ENCODE data around the gene POU6F2.

The POU6F2 gene

GRCh38 chr7:39416866-39417265 lies 439.2 kb downstream of the POU6F2 start:
- Histone ChIP-seq H4K8ac (ENCODE audit: low read depth, low read length) (no peak overlapping the region), H2AK5ac (ENCODE audit: low read depth, low read length) (no peak overlapping the region), H3K4ac (ENCODE audit: low read length) (no peak overlapping the region), H2BK120ac (ENCODE audit: low read depth, low read length) (no peak overlapping the region), H2BK15ac (ENCODE audit: low read length) (no peak overlapping the region), H3K4me3 (ENCODE audit: low read length in 2 of 2) (no peak overlapping the region), H2BK5ac (ENCODE audit: low read length) (no peak overlapping the region), H3K9ac (ENCODE audit: low read depth, low read length, poor library complexity) (no peak overlapping the region), H3K9me3 (replicated peaks in 1 of 2; ENCODE audit: control insufficient read depth in 2 of 2, insufficient read depth in 1 of 2, low read depth in 1 of 2, low read length in 2 of 2) (no peaks in the 10 kb centered on the region), H3K23ac (ENCODE audit: low read depth, low read length, poor library complexity) (no peak overlapping the region), H2AFZ (ENCODE audit: low read length) (no peak overlapping the region), H2BK12ac (ENCODE audit: low read length) (no peak overlapping the region), H3K18ac (ENCODE audit: low read length) (no peak overlapping the region), H3K27me3 (ENCODE audit: control insufficient read depth in 3 of 3, insufficient read depth in 3 of 3, low read depth in 1 of 3, low read length in 3 of 3) (peaks cover 0 to 2% (median 0%) of the 10 kb centered on the region in 3 experiments), H3K27ac (replicated peaks; ENCODE audit: low read length) (no peak overlapping the region), H3K14ac (ENCODE audit: low read length) (no peak overlapping the region), H3K4me2 (ENCODE audit: insufficient read depth, low read length, poor library complexity, severe bottlenecking) (no peak overlapping the region), H3K79me1 (ENCODE audit: low read depth, low read length) (no peaks in the 10 kb centered on the region), H3K4me1 (ENCODE audit: control insufficient read depth in 2 of 2, insufficient read depth in 1 of 2, low read depth in 1 of 2, low read length in 2 of 2) (peaks cover 0 to 2% of the 10 kb centered on the region in 2 donors), H4K91ac (ENCODE audit: low read depth, low read length, poor library complexity) (no peak overlapping the region), H3K36me3 (replicated peaks in 1 of 2; ENCODE audit: control insufficient read depth in 2 of 2, insufficient read depth in 2 of 2, low read length in 2 of 2) (no peaks in the 10 kb centered on the region)
- no peak for DNase-seq (ENCODE audit: low spot score)
- no CpG with 5 or more reads among the region's 3 CpGs for WGBS, 2 donors (ENCODE audit: extremely low coverage in 2 of 2, insufficient read length in 2 of 2, insufficient replicate concordance in 1 of 2)

GRCh38 chr7:39417642-39418041 lies 439.9 kb downstream of the POU6F2 start:
- Histone ChIP-seq H3K14ac (ENCODE audit: low read length) (no peak overlapping the region), H2BK12ac (ENCODE audit: low read length) (no peak overlapping the region), H3K9ac (ENCODE audit: low read depth, low read length, poor library complexity) (no peak overlapping the region), H2AK5ac (ENCODE audit: low read depth, low read length) (no peak overlapping the region), H3K23ac (ENCODE audit: low read depth, low read length, poor library complexity) (no peak overlapping the region), H3K4me1 (ENCODE audit: control insufficient read depth in 2 of 2, insufficient read depth in 1 of 2, low read depth in 1 of 2, low read length in 2 of 2) (peaks cover 0 to 2% of the 10 kb centered on the region in 2 donors), H3K27me3 (ENCODE audit: control insufficient read depth in 3 of 3, insufficient read depth in 3 of 3, low read depth in 1 of 3, low read length in 3 of 3) (no peaks in the 10 kb centered on the region), H3K27ac (replicated peaks; ENCODE audit: low read length) (no peak overlapping the region), H3K36me3 (replicated peaks in 1 of 2; ENCODE audit: control insufficient read depth in 2 of 2, insufficient read depth in 2 of 2, low read length in 2 of 2) (no peaks in the 10 kb centered on the region), H3K9me3 (replicated peaks in 1 of 2; ENCODE audit: control insufficient read depth in 2 of 2, insufficient read depth in 1 of 2, low read depth in 1 of 2, low read length in 2 of 2) (no peaks in the 10 kb centered on the region), H2BK120ac (ENCODE audit: low read depth, low read length) (no peak overlapping the region), H4K91ac (ENCODE audit: low read depth, low read length, poor library complexity) (no peak overlapping the region), H3K4ac (ENCODE audit: low read length) (no peak overlapping the region), H3K4me3 (ENCODE audit: low read length in 2 of 2) (no peak overlapping the region), H3K18ac (ENCODE audit: low read length) (no peak overlapping the region), H3K79me1 (ENCODE audit: low read depth, low read length) (no peaks in the 10 kb centered on the region), H4K8ac (ENCODE audit: low read depth, low read length) (no peak overlapping the region), H2AFZ (ENCODE audit: low read length) (no peak overlapping the region), H2BK5ac (ENCODE audit: low read length) (no peak overlapping the region), H3K4me2 (ENCODE audit: insufficient read depth, low read length, poor library complexity, severe bottlenecking) (peak overlapping the region; percentile 11), H2BK15ac (ENCODE audit: low read length) (no peak overlapping the region)
- WGBS, 2 donors (ENCODE audit: extremely low coverage in 2 of 2, insufficient read length in 2 of 2, insufficient replicate concordance in 1 of 2), result no CpG with 5 or more reads among the region's 1 CpG
- DNase-seq (ENCODE audit: low spot score), result no peak

GRCh38 chr7:39421251-39421650 lies 443.5 kb downstream of the POU6F2 start:
- Histone ChIP-seq H3K14ac (ENCODE audit: low read length) (no peak overlapping the region), H2BK5ac (ENCODE audit: low read length) (no peak overlapping the region), H3K4ac (ENCODE audit: low read length) (no peak overlapping the region), H2AFZ (ENCODE audit: low read length) (no peak overlapping the region), H3K27ac (replicated peaks; ENCODE audit: low read length) (no peak overlapping the region), H3K36me3 (replicated peaks in 1 of 2; ENCODE audit: control insufficient read depth in 2 of 2, insufficient read depth in 2 of 2, low read length in 2 of 2) (no peaks in the 10 kb centered on the region), H3K9ac (ENCODE audit: low read depth, low read length, poor library complexity) (no peak overlapping the region), H3K27me3 (ENCODE audit: control insufficient read depth in 3 of 3, insufficient read depth in 3 of 3, low read depth in 1 of 3, low read length in 3 of 3) (no peaks in the 10 kb centered on the region), H3K9me3 (replicated peaks in 1 of 2; ENCODE audit: control insufficient read depth in 2 of 2, insufficient read depth in 1 of 2, low read depth in 1 of 2, low read length in 2 of 2) (no peaks in the 10 kb centered on the region), H3K4me3 (ENCODE audit: low read length in 2 of 2) (no peak overlapping the region), H2BK120ac (ENCODE audit: low read depth, low read length) (no peak overlapping the region), H2BK15ac (ENCODE audit: low read length) (no peak overlapping the region), H3K4me2 (ENCODE audit: insufficient read depth, low read length, poor library complexity, severe bottlenecking) (no peak overlapping the region), H3K18ac (ENCODE audit: low read length) (no peak overlapping the region), H3K23ac (ENCODE audit: low read depth, low read length, poor library complexity) (no peak overlapping the region), H4K91ac (ENCODE audit: low read depth, low read length, poor library complexity) (no peak overlapping the region), H3K79me1 (ENCODE audit: low read depth, low read length) (no peaks in the 10 kb centered on the region), H2BK12ac (ENCODE audit: low read length) (no peak overlapping the region), H3K4me1 (ENCODE audit: control insufficient read depth in 2 of 2, insufficient read depth in 1 of 2, low read depth in 1 of 2, low read length in 2 of 2) (no peaks in the 10 kb centered on the region), H4K8ac (ENCODE audit: low read depth, low read length) (no peak overlapping the region), H2AK5ac (ENCODE audit: low read depth, low read length) (no peak overlapping the region)
- DNase-seq (ENCODE audit: low spot score), result no peak
- WGBS, 2 donors (ENCODE audit: extremely low coverage in 2 of 2, insufficient read length in 2 of 2, insufficient replicate concordance in 1 of 2), result no CpG with 5 or more reads among the region's 2 CpGs

- Histone ChIP-seq H4K91ac (ENCODE audit: low read depth, low read length, poor library complexity) (no peak overlapping the region), H3K18ac (ENCODE audit: low read length) (no peak overlapping the region), H2BK5ac (ENCODE audit: low read length) (no peak overlapping the region), H3K79me1 (ENCODE audit: low read depth, low read length) (no peaks in the 10 kb centered on the region), H3K36me3 (replicated peaks in 1 of 2; ENCODE audit: control insufficient read depth in 2 of 2, insufficient read depth in 2 of 2, low read length in 2 of 2) (no peaks in the 10 kb centered on the region), H3K4ac (ENCODE audit: low read length) (no peak overlapping the region), H3K4me3 (ENCODE audit: low read length in 2 of 2) (no peak overlapping the region), H3K27me3 (ENCODE audit: control insufficient read depth in 3 of 3, insufficient read depth in 3 of 3, low read depth in 1 of 3, low read length in 3 of 3) (no peaks in the 10 kb centered on the region), H2BK15ac (ENCODE audit: low read length) (no peak overlapping the region), H2AFZ (ENCODE audit: low read length) (no peak overlapping the region), H3K14ac (ENCODE audit: low read length) (no peak overlapping the region), H2AK5ac (ENCODE audit: low read depth, low read length) (no peak overlapping the region), H2BK12ac (ENCODE audit: low read length) (no peak overlapping the region), H2BK120ac (ENCODE audit: low read depth, low read length) (no peak overlapping the region), H4K8ac (ENCODE audit: low read depth, low read length) (no peak overlapping the region), H3K4me2 (ENCODE audit: insufficient read depth, low read length, poor library complexity, severe bottlenecking) (no peak overlapping the region), H3K4me1 (ENCODE audit: control insufficient read depth in 2 of 2, insufficient read depth in 1 of 2, low read depth in 1 of 2, low read length in 2 of 2) (no peaks in the 10 kb centered on the region), H3K27ac (replicated peaks; ENCODE audit: low read length) (no peak overlapping the region), H3K9me3 (replicated peaks in 1 of 2; ENCODE audit: control insufficient read depth in 2 of 2, insufficient read depth in 1 of 2, low read depth in 1 of 2, low read length in 2 of 2) (no peaks in the 10 kb centered on the region), H3K23ac (ENCODE audit: low read depth, low read length, poor library complexity) (no peak overlapping the region), H3K9ac (ENCODE audit: low read depth, low read length, poor library complexity) (no peak overlapping the region)
- no peak for DNase-seq (ENCODE audit: low spot score)
- no CpG with 5 or more reads among the region's 2 CpGs for WGBS, 2 donors (ENCODE audit: extremely low coverage in 2 of 2, insufficient read length in 2 of 2, insufficient replicate concordance in 1 of 2)
These were observed 444.0 kb downstream of the POU6F2 start for GRCh38 chr7:39421661-39422060.

Data from neuronal stem cell (in vitro differentiated cells).